GM15510 (cell line): ENCODE measurements around the gene LRIT3.

Experiments used
- POLR2A ChIP-seq: IDR thresholded peaks from 3 replicates; pipeline ENCODE4 v1.6.1; 2011; ENCODE audit warnings: borderline replicate concordance; ENCODE audit not compliant: insufficient read length; ENCODE audit errors: extremely low read depth

The LRIT3 gene

GRCh38 chr4:109876634-109877265 lies 28.8 kb downstream of the LRIT3 start:
- TF ChIP-seq POLR2A: no peak

DNA sequence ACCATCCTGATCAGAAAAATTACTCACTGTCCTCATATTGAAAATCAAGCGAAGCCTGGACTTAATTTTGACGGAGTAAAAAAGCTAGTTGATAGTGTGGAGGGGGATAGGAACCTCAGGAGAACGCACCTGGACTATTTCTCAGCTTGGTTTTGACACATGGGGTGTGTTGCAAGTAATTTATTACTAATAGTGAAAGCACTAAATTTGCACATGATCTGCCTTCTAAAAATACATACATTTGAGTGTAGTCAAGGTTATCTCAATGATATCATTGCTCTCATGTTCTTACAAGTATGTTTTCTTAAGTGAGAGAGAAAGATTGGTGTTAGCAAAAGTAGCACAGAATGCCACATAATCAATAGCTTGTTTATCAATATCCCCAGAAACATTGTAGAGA lies 29.5 kb downstream of the LRIT3 start:
- no peak for TF ChIP-seq POLR2A

GRCh38 chr4:109878355-109878754 lies 30.4 kb downstream of the LRIT3 start:
- no peak for TF ChIP-seq POLR2A

DNA sequence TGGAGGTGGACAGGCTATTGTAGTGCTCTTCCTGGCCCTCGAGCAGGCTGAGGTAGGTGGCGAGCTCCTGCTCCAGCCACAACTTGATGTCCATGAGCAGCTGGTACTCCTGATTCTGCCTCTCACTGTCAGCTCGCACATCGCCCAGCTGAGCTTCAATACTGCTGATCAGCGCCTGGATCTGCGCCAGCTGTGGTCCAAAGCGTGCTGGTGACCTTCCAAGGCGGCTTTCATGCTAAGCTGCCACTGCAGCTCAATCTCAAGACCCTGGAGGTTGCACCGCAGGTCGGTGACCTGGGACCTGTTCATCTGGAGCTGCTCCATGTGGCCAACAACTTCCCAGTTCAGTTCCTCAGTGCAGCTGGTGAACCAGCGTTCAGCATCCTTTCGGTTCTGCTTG lies 31.2 kb downstream of the LRIT3 start:
- no peak for TF ChIP-seq POLR2A

- no peak for TF ChIP-seq POLR2A
Measured at GRCh38 chr4:109879636-109880314, 31.9 kb downstream of the LRIT3 start.

DNA sequence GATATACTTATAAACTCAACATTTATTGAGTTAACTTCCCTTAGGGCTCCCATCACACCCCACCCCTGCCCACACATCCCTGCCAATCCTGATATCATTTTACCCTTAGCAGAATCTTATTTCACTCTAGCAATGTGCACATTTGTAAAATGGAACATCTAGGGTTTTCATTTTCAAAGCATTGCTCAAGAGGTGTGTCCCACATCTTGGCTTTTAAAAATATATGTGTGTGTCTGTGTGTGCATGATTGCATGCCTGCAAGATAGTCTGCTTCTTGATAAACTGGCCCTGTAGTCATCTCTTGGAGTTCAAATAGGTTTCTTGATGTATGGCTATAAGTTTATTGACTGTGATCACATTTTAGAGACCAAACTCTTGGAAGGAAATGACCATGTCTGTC lies 38.4 kb downstream of the LRIT3 start:
- TF ChIP-seq POLR2A: no peak

DNA sequence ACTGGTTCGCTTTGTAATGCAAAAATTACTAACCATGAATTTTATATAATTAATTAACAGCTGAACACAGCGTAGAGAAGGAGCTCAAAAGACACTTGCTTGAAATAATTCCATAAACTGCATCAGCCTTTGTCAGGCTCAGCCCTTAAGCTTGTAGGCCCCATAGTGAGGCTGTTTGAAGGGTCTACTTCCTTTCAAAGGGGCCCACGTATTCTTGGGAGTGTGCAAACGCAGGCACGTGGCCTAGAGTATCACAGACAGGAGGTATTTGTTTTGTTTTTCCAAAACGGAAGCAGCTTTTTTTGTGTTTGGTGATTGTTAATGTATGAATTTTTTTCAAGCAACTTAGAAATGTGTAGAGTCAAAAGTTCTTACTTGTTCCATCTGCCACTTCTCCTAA lies 39.2 kb downstream of the LRIT3 start:
- TF ChIP-seq POLR2A: no peak

DNA sequence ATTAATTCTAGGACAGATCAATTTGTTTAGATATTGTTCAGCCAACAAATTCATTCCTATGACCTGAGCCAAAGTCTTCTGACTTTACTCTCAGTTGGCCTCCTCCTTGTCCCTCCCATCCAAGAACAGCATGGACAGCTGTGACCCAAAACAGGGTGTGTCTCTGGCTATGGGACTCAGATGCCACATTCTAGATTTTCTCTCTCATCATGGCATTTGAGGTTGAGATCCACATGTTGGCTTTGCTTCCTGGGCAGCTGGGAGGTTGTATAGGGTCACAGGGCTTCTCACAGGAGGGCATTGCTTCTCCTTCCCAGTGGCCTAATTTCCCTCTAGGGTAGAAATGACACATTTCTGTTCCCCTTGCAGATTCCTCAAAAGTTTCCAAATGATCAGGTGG lies 42.2 kb downstream of the LRIT3 start:
- no peak for TF ChIP-seq POLR2A

DNA sequence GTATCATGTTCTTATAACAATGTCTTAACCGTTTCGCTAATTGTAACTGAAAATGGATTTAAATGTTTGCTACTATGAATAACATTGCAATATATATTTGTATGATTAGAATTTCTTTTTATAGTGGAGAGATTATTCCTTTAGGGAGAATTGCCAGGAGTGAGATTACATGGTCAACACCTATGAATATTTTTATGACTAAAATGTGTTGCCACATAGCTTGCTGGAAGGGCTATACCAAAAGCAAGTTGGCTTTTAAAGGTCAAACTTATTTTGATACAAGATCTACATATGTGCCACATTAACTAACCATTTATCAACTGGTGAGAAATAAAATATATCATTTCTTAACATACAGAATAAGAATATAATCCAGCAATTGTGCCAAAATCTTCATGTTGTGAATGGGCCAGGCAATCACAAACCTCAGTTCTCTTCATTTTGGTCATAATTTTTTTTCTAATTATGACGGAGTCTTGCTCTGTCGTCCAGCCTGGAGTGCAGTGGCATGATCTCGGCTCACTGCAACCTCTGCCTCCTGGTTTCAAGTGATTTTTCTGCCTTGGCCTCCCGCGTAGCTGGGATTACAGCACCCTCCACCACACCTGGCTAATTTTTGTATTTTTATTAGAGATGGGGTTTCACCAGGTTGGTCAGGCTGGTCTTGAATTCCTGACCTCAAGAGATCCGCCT lies 54.8 kb downstream of the LRIT3 start:
- no peak for TF ChIP-seq POLR2A

GRCh38 chr4:109908731-109909130 lies 60.8 kb downstream of the LRIT3 start:
- no peak for TF ChIP-seq POLR2A

- no peak for TF ChIP-seq POLR2A
Measured at GRCh38 chr4:109910256-109910655, 62.3 kb downstream of the LRIT3 start.

DNA sequence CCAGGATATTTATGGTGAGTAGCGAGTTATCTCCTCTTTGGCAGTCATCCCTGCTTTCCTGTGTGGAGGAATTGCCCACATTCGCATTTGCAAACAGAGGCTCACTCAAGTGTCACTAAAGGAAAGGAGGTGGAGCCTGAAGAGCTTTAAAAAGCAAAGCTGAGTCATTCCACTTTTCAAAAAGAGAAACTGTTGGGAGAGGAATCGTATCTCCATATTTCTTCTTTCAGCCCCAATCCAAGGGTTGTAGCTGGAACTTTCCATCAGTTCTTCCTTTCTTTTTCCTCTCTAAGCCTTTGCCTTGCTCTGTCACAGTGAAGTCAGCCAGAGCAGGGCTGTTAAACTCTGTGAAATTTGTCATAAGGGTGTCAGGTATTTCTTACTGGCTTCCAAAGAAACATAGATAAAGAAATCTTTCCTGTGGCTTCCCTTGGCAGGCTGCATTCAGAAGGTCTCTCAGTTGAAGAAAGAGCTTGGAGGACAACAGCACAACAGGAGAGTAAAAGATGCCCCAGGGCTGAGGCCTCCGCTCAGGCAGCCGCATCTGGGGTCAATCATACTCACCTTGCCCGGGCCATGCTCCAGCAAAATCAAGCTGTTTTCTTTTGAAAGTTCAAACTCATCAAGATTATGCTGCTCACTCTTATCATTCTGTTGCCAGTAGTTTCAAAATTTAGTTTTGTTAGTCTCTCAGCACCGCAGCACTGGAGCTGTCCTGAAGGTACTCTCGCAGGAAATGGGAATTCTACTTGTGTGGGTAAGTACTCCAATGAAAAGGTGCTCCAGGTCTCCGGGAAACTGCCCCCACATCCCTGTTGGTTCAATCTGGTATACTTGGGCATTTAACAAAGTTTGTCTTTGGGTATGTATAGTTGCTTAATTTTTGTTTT lies 65.0 kb downstream of the LRIT3 start, which contains the start of gene EGF:
Gene EGF (plus strand): TSS at position 178 of the 890 bp plus-strand sequence. CDS start 453 bp downstream, at position 631.
- TF ChIP-seq POLR2A: no peak

GRCh38 chr4:109913596-109914241 lies 65.8 kb downstream of the LRIT3 start:
- no peak for TF ChIP-seq POLR2A

GRCh38 chr4:109914322-109914721 lies 66.4 kb downstream of the LRIT3 start:
- TF ChIP-seq POLR2A: no peak
